Esophagus squamous epithelium (tissue), 4 donors: Measurements from ENCODE around the gene PIK3CB.
"Not testable (repeated sequence)": the region's sequence is repeated elsewhere in the genome, so short reads cannot be mapped to it uniquely, and the experiment has no call there.

ENCODE experiments used
- POLR2A ChIP-seq, 4 donors: fragments of 450-650 bp; IDR thresholded peaks; one replicate each; pipeline ENCODE4 v1.6.1; 2017; ENCODE audit warnings: antibody characterized with exemption in 4 of 4, mild to moderate bottlenecking in 4 of 4, moderate library complexity in 3 of 4
- TF ChIP-seq, protein P1 (sequence below), 6 experiments: fragments of 450-650 bp in 4 of 6; fragments of 200-600 bp in 2 of 6; sonication (generic) in 2 of 6; IDR thresholded peaks; one replicate each; pipeline ENCODE4 v1.5.1; 2016 to 2019; ENCODE audit warnings: antibody characterized with exemption in 6 of 6, mild to moderate bottlenecking in 4 of 6, moderate library complexity in 4 of 6

DNA sequence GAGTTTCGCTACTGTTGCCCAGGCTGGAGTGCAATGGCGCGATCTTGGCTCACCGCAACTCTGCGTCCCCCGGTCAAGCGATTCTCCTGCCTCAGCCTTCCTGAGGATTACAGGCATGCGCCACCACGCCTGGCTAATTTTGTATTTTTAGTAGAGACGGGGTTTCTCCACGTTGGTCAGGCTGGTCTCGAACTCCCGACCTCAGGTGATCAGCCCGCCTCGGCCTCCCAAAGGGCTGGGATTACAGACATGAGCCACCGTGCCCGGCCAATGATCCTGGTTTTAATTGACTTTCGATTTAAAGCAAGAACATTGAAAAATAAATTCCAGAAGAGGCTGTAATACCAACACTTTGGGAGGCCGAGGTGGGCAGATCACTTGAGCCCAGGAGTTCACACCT is 1.1 kb upstream of the PIK3CB start:
- TF ChIP-seq, protein P1, sequence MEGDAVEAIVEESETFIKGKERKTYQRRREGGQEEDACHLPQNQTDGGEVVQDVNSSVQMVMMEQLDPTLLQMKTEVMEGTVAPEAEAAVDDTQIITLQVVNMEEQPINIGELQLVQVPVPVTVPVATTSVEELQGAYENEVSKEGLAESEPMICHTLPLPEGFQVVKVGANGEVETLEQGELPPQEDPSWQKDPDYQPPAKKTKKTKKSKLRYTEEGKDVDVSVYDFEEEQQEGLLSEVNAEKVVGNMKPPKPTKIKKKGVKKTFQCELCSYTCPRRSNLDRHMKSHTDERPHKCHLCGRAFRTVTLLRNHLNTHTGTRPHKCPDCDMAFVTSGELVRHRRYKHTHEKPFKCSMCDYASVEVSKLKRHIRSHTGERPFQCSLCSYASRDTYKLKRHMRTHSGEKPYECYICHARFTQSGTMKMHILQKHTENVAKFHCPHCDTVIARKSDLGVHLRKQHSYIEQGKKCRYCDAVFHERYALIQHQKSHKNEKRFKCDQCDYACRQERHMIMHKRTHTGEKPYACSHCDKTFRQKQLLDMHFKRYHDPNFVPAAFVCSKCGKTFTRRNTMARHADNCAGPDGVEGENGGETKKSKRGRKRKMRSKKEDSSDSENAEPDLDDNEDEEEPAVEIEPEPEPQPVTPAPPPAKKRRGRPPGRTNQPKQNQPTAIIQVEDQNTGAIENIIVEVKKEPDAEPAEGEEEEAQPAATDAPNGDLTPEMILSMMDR (IDR thresholded peaks at IDR 0.05): not testable (repeated sequence)
- not testable (repeated sequence) for TF ChIP-seq POLR2A (IDR thresholded peaks at IDR 0.05)
